H9 (cell line): ENCODE measurements around the gene OR4D2. TPM values are rescaled to one million over a fixed set of nuclear protein-coding genes. Genes with fewer than 3 reads are reported as not detected.

ENCODE experiments used
- DNase-seq: peaks from one replicate; pipeline ENCODE4 v3.0.0-alpha.2; 2017
- H2AFZ ChIP-seq: one replicate; pipeline ENCODE4 v1.6.1; 2013; ENCODE audit warnings: mild to moderate bottlenecking, low read length, control low read depth, moderate library complexity
- H2AK5ac ChIP-seq: 2 replicates; pipeline ENCODE4 v1.6.1; 2013; ENCODE audit warnings: low read length, control low read depth, mixed read lengths; ENCODE audit not compliant: insufficient read length
- H2BK120ac ChIP-seq: one replicate; pipeline ENCODE4 v1.6.1; 2013; ENCODE audit warnings: low read depth, mild to moderate bottlenecking, low read length, control low read depth, inconsistent platforms; ENCODE audit not compliant: poor library complexity, severe bottlenecking
- H2BK12ac ChIP-seq: 2 replicates; pipeline ENCODE4 v1.6.1; 2013; ENCODE audit warnings: low read length, control low read depth, mixed read lengths, low read depth; ENCODE audit not compliant: insufficient read length
- H2BK15ac ChIP-seq: 2 replicates; pipeline ENCODE4 v1.6.1; 2013; ENCODE audit warnings: low read depth, low read length, control low read depth
- H2BK20ac ChIP-seq: one replicate; pipeline ENCODE4 v1.6.1; 2013; ENCODE audit warnings: low read depth, mild to moderate bottlenecking, low read length, control low read depth, inconsistent platforms; ENCODE audit not compliant: poor library complexity, severe bottlenecking
- H2BK5ac ChIP-seq: 2 replicates; pipeline ENCODE4 v1.6.1; 2013; ENCODE audit warnings: low read length, control low read depth, mixed read lengths; ENCODE audit not compliant: insufficient read length
- H3K14ac ChIP-seq: 2 replicates; pipeline ENCODE4 v1.6.1; 2013; ENCODE audit warnings: low read length, control low read depth; ENCODE audit not compliant: insufficient read depth
- H3K18ac ChIP-seq: 2 replicates; pipeline ENCODE4 v1.6.1; 2013; ENCODE audit warnings: low read depth, mild to moderate bottlenecking, mixed read lengths, low read length, control low read depth; ENCODE audit not compliant: insufficient read length
- H3K23ac ChIP-seq: 2 replicates; pipeline ENCODE4 v1.6.1; 2013; ENCODE audit warnings: low read length, control low read depth, mixed read lengths, low read depth; ENCODE audit not compliant: insufficient read length
- H3K23me2 ChIP-seq: 2 replicates; pipeline ENCODE4 v1.6.1; 2013; ENCODE audit warnings: low read depth, mild to moderate bottlenecking, mixed read lengths, low read length, control low read depth; ENCODE audit not compliant: insufficient read length, poor library complexity, severe bottlenecking
- H3K27ac ChIP-seq: 2 replicates; pipeline ENCODE4 v1.5.1; 2013; ENCODE audit warnings: low read length, control low read depth, mixed read lengths, low read depth; ENCODE audit not compliant: insufficient read length
- H3K27me3 ChIP-seq: 2 replicates; pipeline ENCODE4 v1.6.1; 2013; ENCODE audit warnings: low read length, control low read depth, inconsistent platforms; ENCODE audit not compliant: insufficient read depth
- H3K4ac ChIP-seq: 2 replicates; pipeline ENCODE4 v1.6.1; 2013; ENCODE audit warnings: low read depth, mild to moderate bottlenecking, control low read depth, inconsistent platforms, low read length, moderate library complexity
- H3K4me1 ChIP-seq: 2 replicates; pipeline ENCODE4 v1.6.1; 2013; ENCODE audit warnings: low read length, control low read depth, inconsistent platforms; ENCODE audit not compliant: insufficient read depth
- H3K4me2 ChIP-seq: 2 replicates; pipeline ENCODE4 v1.6.1; 2013; ENCODE audit warnings: low read length, control low read depth, mixed read lengths; ENCODE audit not compliant: insufficient read length, insufficient read depth
- H3K56ac ChIP-seq: 2 replicates; pipeline ENCODE4 v1.6.1; 2013; ENCODE audit warnings: low read depth, mild to moderate bottlenecking, mixed read lengths, low read length, control low read depth; ENCODE audit not compliant: insufficient read length
- H3K79me1 ChIP-seq: 2 replicates; pipeline ENCODE4 v1.6.1; 2013; ENCODE audit warnings: low read depth, mild to moderate bottlenecking, moderate library complexity, low read length, control low read depth, inconsistent platforms; ENCODE audit not compliant: insufficient read depth, poor library complexity, severe bottlenecking
- H3K79me2 ChIP-seq: 2 replicates; pipeline ENCODE4 v1.6.1; 2013; ENCODE audit warnings: low read length, control low read depth, inconsistent platforms; ENCODE audit not compliant: insufficient read depth
- H3K9ac ChIP-seq: 2 replicates; pipeline ENCODE4 v1.6.1; 2013; ENCODE audit warnings: low read length, control low read depth, mixed read lengths; ENCODE audit not compliant: insufficient read length; ENCODE audit errors: extremely low read depth
- H3K9me3 ChIP-seq: one replicate; pipeline ENCODE4 v1.6.1; 2013; ENCODE audit warnings: low read depth, low read length, inconsistent platforms; ENCODE audit not compliant: control insufficient read depth
- H3T11ph ChIP-seq: one replicate; pipeline ENCODE4 v1.6.1; 2013; ENCODE audit warnings: mild to moderate bottlenecking, low read length, control low read depth, inconsistent platforms
- H4K20me1 ChIP-seq: one replicate; pipeline ENCODE4 v1.6.1; 2013; ENCODE audit not compliant: control insufficient read depth, insufficient read length, insufficient read depth
- H4K5ac ChIP-seq: 2 replicates; pipeline ENCODE4 v1.6.1; 2013; ENCODE audit warnings: low read depth, mild to moderate bottlenecking, mixed read lengths, low read length, control low read depth; ENCODE audit not compliant: insufficient read length
- H4K8ac ChIP-seq: replicated peaks from 2 replicates; pipeline ENCODE4 v1.6.1; 2013; ENCODE audit warnings: low read length, control low read depth, mixed read lengths, low read depth; ENCODE audit not compliant: insufficient read length
- H4K91ac ChIP-seq: 2 replicates; pipeline ENCODE4 v1.6.1; 2013; ENCODE audit warnings: low read depth, mild to moderate bottlenecking, moderate library complexity, mixed read lengths, low read length, control low read depth; ENCODE audit not compliant: insufficient read length
- H3K27ac Mint-ChIP-seq, 3 experiments: 2 replicates in 2 of 3; 3 replicates in 1 of 3; pipeline ENCODE4 v1.8.0; 2020 to 2021; ENCODE audit warnings: mixed read lengths in 3 of 3, mild to moderate bottlenecking in 1 of 3, moderate library complexity in 1 of 3
- H3K27me3 Mint-ChIP-seq: 2 replicates; pipeline ENCODE4 v1.8.0; 2021; ENCODE audit warnings: low read depth, mild to moderate bottlenecking, moderate library complexity, mixed read lengths
- H3K36me3 Mint-ChIP-seq, 3 experiments: 2 replicates in 2 of 3; 3 replicates in 1 of 3; pipeline ENCODE4 v1.8.0; 2020 to 2021; ENCODE audit warnings: low read depth in 3 of 3, mixed read lengths in 3 of 3; ENCODE audit not compliant: insufficient read depth in 1 of 3
- H3K4me1 Mint-ChIP-seq, 2 experiments: 2 replicates each; pipeline ENCODE4 v1.8.0; 2020; ENCODE audit warnings: mixed read lengths in 2 of 2
- H3K4me3 Mint-ChIP-seq, 2 experiments: 2 replicates in 1 of 2; 3 replicates in 1 of 2; pipeline ENCODE4 v1.8.0; 2020 to 2021; ENCODE audit warnings: mild to moderate bottlenecking in 2 of 2, mixed read lengths in 2 of 2, moderate library complexity in 1 of 2
- H3K9me3 Mint-ChIP-seq, 2 experiments: 2 replicates in 1 of 2; 3 replicates in 1 of 2; pipeline ENCODE4 v1.8.0; 2020; ENCODE audit warnings: mild to moderate bottlenecking in 2 of 2, mixed read lengths in 2 of 2, moderate library complexity in 1 of 2
- CTCF ChIP-seq: fragments of 200-600 bp; sonication (generic); conservative IDR thresholded peaks from 3 replicates; pipeline ENCODE4 v1.8.0; 2021; ENCODE audit warnings: antibody characterized with exemption, mild to moderate bottlenecking
- WGBS: extraction: QIAGEN DNeasy Blood & Tissue Kit; methylation state at CpG from one replicate; pipeline ENCODE4 v1.1.7; 2013; ENCODE audit warnings: missing lambda C conversion rate, low lambda C conversion rate, mixed read lengths; ENCODE audit not compliant: insufficient read length; ENCODE audit errors: extremely low coverage; 5-methylcytosine and 5-hydroxymethylcytosine counted together
- total RNA-seq: library from RNA; stranded (reverse); gene quantifications from 2 replicates; pipeline ENCODE4 v1.2.1, GENCODE V29; 2021

Gene OR4D2
- total RNA-seq, 1 experiment from 2014 or later = not detected

DNA sequence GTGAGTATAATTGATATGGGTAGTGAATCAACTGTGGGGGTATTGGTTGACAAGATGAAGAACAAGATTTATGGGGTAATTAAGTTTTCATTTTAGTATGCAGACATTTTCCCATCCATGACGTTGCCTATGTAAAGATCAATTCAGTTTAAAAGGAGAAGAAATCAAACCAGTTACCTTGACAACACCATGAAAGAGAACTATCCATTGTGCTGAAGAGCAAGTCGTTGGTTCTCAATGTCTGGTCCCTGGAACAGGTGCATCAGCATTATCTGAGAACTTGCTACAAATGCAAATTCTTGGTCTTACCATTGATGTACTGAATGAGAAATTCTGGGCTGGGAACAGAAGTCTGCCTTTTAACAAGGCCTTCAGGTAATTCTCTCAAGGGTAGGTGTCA, 801 bp upstream of the OR4D2 start:
- no peak for TF ChIP-seq CTCF
- Histone ChIP-seq H2BK5ac (no peak overlapping the region), H3K9me3 (no peaks in the 10 kb centered on the region), H4K8ac (no peak overlapping the region), H3K79me2 (no peaks in the 10 kb centered on the region), H3K23me2 (no peaks in the 10 kb centered on the region), H4K20me1 (no peaks in the 10 kb centered on the region), H3K27me3 (no peaks in the 10 kb centered on the region), H2BK12ac (no peak overlapping the region), H2BK15ac (no peak overlapping the region), H3K9ac (no peak overlapping the region), H4K5ac (no peak overlapping the region), H3K4me1 (no peaks in the 10 kb centered on the region), H2BK20ac (no peak overlapping the region), H3K14ac (no peak overlapping the region), H3K18ac (no peak overlapping the region), H3T11ph (no peak overlapping the region), H3K4me2 (no peak overlapping the region), H3K56ac (no peak overlapping the region), H3K79me1 (no peaks in the 10 kb centered on the region), H2AFZ (no peak overlapping the region), H2AK5ac (no peak overlapping the region), H3K4ac (no peak overlapping the region), H4K91ac (no peak overlapping the region), H3K27ac (no peak overlapping the region), H3K23ac (no peak overlapping the region), H2BK120ac (no peak overlapping the region)
- H3K4me1 Mint-ChIP-seq = no peaks in the 10 kb centered on the region
- no peak for DNase-seq
- H3K36me3 Mint-ChIP-seq = no peaks in the 10 kb centered on the region
- peaks cover 81% of the 10 kb centered on the region for H3K27me3 Mint-ChIP-seq
- no peak overlapping the region for H3K4me3 Mint-ChIP-seq
- WGBS = no CpG with 5 or more reads among the region's 2 CpGs
- no peak overlapping the region for H3K27ac Mint-ChIP-seq
- H3K9me3 Mint-ChIP-seq = peaks cover 0 to 3% of the 10 kb centered on the region in 2 experiments; a peak in 1 of 5 replicates
